Dendritic cell treated with granulocyte-macrophage colony-stimulating factor and Interleukin-4, amounts not matched to agents 40 ng/mL and 50 ng/mL, for 4 days (primary cell): ENCODE data around the gene ASAP2.

Source experiments
- H3K27ac Mint-ChIP-seq: one replicate; pipeline ENCODE4 v1.8.0; 2022; ENCODE audit warnings: mild to moderate bottlenecking, mixed read lengths
- H3K27me3 Mint-ChIP-seq: one replicate; pipeline ENCODE4 v1.8.0; 2022; ENCODE audit warnings: mild to moderate bottlenecking, mixed read lengths
- H3K36me3 Mint-ChIP-seq: one replicate; pipeline ENCODE4 v1.8.0; 2022; ENCODE audit warnings: low read depth, mixed read lengths
- H3K4me1 Mint-ChIP-seq: one replicate; pipeline ENCODE4 v1.8.0; 2022; ENCODE audit warnings: low read depth, mixed read lengths
- H3K4me3 Mint-ChIP-seq: one replicate; pipeline ENCODE4 v1.8.0; 2022; ENCODE audit warnings: mild to moderate bottlenecking, moderate library complexity, mixed read lengths
- H3K9me3 Mint-ChIP-seq: one replicate; pipeline ENCODE4 v1.8.0; 2022; ENCODE audit warnings: mixed read lengths
- intact Hi-C: fragments of 100-400 bp; cut with micrococcal nuclease; formaldehyde crosslinking; loops from one replicate; pipeline ENCODE4 v1.15.0; 2022

ASAP2 gene

DNA sequence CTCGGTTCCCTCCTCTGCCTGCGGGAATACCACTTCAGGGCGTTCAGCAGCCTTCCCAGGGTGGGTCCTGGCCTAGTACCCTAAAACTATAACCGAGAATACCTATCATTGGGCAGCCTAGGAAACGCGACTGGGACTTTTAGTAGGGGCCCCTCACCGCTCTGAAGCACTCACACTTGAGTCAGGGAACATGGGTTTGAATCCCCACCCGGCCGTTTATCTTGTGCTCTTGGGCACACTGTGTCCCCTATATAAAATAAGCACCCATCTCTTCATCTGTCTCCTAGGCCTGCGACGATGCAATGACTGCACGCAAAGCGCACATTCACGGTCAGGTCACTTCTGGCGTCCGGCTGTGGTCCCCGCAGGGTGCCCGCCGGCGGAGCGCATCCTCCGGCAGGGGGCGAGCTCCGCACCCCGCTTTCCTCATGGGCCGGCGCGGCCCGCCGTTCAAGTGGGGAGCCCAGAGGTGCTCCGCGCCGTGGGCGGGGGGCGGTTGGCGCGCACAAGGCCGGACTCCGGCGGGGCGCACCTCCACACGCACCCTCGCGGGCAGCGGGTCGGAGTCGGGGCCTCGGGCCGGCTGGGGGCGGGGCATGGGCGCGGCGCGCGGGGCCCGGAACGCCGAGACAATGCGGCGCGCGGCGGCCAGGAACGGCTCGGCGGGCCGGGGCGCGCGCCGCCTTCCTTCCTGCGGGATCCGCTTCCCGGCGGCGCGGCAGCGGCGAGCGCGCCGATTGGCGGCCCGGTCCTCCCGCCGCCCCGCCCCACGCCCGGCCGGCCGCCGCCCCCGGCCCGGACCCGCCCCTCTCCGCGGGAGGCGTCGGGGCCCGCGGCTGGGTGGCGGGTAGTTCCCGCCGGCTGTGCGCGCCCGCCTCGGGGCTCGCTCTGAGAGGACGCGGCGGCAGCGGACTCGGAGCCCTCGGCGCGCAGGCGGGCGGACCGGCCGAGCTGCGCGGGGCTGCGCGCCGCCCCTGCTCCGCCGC is at the start of gene ASAP2:
Gene ASAP2 (plus strand): TSS at position 850 of the 986 bp plus-strand sequence. CDS start 293 bp downstream, outside the sequence.
- peaks cover 8% of the 10 kb centered on the region for H3K4me1 Mint-ChIP-seq
- peaks cover 26% of the 10 kb centered on the region for H3K27me3 Mint-ChIP-seq
- H3K9me3 Mint-ChIP-seq, result no peaks in the 10 kb centered on the region
- H3K4me3 Mint-ChIP-seq, result peak within 1 kb of the TSS; percentile 77
- peak within 1 kb of the TSS; percentile 82 for H3K27ac Mint-ChIP-seq
- intact Hi-C loops, result loop anchor here (5.0 kb wide), 3 partner anchors 39 to 126 kb away; no protein-coding TSS in a partner anchor
- no peaks in the 10 kb centered on the region for H3K36me3 Mint-ChIP-seq

DNA sequence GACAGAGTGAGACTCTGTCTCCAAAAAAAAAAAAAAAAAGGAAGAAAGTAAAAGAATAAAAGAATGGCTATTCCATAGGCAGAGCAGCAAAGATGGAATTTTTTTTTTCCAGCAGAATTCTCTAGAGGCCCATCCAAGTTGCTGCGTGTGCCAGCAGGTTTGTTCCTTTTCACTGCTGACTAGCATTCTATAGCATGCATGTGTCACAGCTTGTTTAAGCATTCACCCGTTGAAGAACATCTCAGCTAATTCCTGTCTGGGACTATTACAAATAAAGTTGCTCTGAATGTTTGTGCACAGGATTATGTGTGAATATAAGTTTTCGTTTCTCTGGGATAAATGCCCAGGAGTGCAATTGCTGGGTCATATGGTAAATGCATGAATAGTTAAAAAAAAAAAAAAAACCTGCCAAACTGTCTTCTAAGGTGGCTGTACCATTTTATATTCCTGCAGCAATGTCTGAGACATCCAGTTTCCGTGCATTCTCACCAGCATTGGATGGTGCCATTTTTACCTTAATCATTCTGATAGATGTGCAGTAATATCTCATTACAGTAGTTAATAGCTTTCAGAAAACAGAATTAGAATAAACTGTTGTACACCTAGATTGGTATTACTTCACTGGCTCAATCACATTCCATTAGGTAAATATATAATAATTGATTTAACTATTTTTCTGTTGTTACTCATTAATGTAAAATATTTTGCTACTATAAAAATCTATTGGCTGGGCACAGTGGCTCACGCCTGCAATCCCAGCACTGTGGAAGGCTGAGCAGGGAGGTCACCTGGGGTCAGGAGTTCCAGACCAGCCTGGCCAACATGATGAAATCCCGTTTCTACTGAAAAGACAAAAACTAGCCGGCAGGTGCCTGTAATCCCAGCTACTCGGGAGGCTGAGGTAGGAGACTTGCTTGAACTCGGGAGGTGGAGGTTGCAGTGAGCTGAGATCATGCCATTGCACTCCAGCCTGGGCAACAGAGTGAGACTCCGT is 47.5 kb upstream of the ASAP2 start:
- Mint-ChIP-seq H3K36me3 (no peaks in the 10 kb centered on the region), H3K27me3 (peaks cover 12% of the 10 kb centered on the region), H3K4me3 (no peak overlapping the region), H3K4me1 (no peaks in the 10 kb centered on the region), H3K9me3 (no peaks in the 10 kb centered on the region), H3K27ac (no peak overlapping the region)
- intact Hi-C loops, result no loop called here

DNA sequence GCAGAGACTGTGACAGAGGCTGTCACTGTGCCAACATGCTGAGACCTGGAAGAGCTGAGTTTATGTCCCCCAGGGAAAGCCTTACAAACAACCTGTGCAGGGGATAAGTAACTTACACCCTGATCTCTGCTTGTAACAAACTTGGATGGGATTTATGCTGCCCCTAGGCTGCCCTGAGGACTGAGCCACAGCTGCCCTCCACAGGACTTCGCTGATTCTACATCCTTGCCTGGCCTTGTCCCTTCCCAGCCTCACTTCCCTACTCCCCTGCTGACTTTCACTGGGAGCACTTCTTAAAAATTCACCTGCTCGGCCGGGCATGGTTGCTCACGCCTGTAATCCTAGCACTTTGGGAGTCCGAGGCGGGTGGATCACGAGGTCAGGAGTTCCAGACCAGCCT is 45.9 kb upstream of the ASAP2 start:
- Mint-ChIP-seq H3K27ac (no peak overlapping the region), H3K36me3 (no peaks in the 10 kb centered on the region), H3K4me1 (peaks cover 8% of the 10 kb centered on the region), H3K4me3 (no peak overlapping the region), H3K27me3 (peaks cover 9% of the 10 kb centered on the region), H3K9me3 (no peaks in the 10 kb centered on the region)
- intact Hi-C loops, result no loop called here

DNA sequence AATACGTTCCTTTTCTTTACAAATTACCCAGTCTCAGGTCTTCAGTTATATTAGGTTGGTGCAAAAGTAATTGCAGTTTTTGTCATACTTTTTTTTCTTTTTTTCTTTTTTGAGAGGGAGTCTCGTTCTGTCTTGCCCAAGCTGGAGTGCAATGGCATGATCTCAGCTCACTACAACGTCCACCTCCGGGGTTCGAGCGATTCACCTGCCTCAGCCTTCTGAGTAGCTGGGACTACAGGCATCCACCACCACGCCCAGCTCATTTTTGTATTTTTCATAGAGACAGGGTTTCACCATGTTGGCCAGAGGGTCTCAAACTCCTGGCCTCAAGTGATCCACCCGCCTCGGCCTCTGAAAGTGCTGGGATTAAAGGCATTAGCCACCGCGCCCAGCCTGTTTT is 43.8 kb upstream of the ASAP2 start:
- no peak overlapping the region for H3K4me3 Mint-ChIP-seq
- no peaks in the 10 kb centered on the region for H3K9me3 Mint-ChIP-seq
- H3K27ac Mint-ChIP-seq, result no peak overlapping the region
- H3K36me3 Mint-ChIP-seq, result no peaks in the 10 kb centered on the region
- intact Hi-C loops, result no loop called here
- H3K27me3 Mint-ChIP-seq, result no peaks in the 10 kb centered on the region
- H3K4me1 Mint-ChIP-seq, result peaks cover 25% of the 10 kb centered on the region

DNA sequence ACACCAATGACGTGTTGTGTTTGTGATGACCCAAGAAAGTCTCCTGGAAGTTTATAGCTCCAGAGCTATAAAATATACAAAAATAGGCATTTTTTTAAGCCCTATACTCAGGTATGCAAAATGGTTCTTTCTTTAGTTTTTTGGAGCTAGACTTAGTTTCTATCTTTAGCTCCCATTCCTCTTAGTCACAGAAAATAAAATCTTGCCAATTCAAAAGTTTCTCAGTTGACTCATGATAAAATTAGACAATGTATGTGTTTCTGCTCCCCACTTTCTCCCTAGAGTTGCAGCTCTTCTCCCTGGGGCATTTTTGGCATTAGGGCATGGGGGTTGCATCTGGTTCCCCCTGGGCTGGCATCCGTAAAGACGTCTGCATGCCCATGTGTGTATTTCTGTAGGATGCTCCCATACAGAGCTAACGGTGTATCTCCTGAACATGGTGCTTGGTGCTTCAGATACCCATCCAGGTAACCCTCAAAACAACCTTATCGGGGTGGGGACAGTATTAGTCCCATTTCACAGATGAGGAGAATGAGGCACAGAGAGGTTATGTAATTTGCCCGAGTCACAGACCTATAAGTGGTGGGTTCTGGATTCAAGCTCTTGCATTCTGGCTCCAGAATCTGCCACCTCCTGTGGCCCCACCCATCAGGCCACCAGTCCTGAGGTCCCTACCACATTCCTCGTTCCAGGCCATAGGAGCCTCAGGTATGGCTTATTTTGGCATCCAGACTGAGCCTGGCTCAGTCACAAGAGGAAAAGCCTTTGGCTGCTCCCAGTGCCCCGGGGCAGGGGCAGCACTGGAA is 43.1 kb upstream of the ASAP2 start:
- H3K4me3 Mint-ChIP-seq, result no peak overlapping the region
- H3K36me3 Mint-ChIP-seq, result no peaks in the 10 kb centered on the region
- peaks cover 32% of the 10 kb centered on the region for H3K4me1 Mint-ChIP-seq
- intact Hi-C loops, result no loop called here
- H3K27ac Mint-ChIP-seq, result no peak overlapping the region
- no peaks in the 10 kb centered on the region for H3K27me3 Mint-ChIP-seq
- H3K9me3 Mint-ChIP-seq, result no peaks in the 10 kb centered on the region

DNA sequence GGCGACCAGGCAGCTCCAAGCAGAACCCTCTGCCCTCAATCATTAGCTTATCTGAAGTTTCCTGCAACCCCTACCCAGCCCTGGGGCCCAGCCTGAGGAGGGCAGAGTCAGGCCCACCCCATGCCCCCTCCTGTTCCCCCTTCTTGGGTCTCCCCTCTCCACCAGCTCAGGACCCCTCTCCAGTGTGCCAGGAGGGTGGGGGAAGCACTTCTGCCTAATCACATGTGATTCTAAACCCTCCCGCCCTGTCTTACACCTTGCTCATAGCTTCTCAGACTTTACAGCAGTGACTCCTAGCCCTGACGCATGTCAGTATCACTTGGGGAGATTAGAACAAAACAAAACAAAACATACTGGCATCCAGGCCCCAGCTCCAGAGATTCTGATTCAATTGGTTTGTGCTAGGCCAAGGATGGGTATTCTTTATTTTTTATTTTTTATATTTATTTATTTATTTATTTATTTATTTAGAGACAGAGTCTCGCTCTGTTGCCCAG is 42.5 kb upstream of the ASAP2 start:
- Mint-ChIP-seq H3K4me3 (no peak overlapping the region), H3K27ac (peak overlapping the region; percentile 35), H3K36me3 (peaks cover 5% of the 10 kb centered on the region), H3K9me3 (no peaks in the 10 kb centered on the region), H3K27me3 (no peaks in the 10 kb centered on the region), H3K4me1 (peaks cover 39% of the 10 kb centered on the region)
- intact Hi-C loops, result no loop called here

DNA sequence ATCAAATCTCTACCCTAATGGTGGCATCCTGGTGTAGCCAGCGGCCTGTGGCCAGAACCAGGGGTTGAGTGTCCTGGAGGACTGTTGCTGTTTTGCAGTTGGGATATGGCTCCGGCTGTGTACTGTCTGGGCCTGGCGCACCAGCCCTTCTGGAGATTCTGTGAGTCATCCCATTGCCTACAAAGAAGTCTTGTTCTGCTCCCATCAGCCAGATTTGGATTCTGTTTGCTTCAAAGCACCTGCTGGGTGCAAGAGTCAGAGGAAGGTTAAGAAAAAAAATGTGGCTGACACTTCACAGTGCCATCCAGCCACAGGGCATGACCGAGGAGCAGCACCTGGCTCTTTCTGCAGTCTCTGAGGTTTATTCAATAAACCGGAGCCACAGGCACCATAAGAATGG is 41.0 kb upstream of the ASAP2 start:
- H3K4me1 Mint-ChIP-seq, result peaks cover 52% of the 10 kb centered on the region
- intact Hi-C loops, result loop anchor here (5.0 kb wide), 1 partner anchor 42 kb away; the partner anchor contains the start of gene ASAP2
- no peaks in the 10 kb centered on the region for H3K27me3 Mint-ChIP-seq
- H3K36me3 Mint-ChIP-seq, result peaks cover 5% of the 10 kb centered on the region
- H3K9me3 Mint-ChIP-seq, result no peaks in the 10 kb centered on the region
- H3K27ac Mint-ChIP-seq, result peak overlapping the region; percentile 3
- no peak overlapping the region for H3K4me3 Mint-ChIP-seq

DNA sequence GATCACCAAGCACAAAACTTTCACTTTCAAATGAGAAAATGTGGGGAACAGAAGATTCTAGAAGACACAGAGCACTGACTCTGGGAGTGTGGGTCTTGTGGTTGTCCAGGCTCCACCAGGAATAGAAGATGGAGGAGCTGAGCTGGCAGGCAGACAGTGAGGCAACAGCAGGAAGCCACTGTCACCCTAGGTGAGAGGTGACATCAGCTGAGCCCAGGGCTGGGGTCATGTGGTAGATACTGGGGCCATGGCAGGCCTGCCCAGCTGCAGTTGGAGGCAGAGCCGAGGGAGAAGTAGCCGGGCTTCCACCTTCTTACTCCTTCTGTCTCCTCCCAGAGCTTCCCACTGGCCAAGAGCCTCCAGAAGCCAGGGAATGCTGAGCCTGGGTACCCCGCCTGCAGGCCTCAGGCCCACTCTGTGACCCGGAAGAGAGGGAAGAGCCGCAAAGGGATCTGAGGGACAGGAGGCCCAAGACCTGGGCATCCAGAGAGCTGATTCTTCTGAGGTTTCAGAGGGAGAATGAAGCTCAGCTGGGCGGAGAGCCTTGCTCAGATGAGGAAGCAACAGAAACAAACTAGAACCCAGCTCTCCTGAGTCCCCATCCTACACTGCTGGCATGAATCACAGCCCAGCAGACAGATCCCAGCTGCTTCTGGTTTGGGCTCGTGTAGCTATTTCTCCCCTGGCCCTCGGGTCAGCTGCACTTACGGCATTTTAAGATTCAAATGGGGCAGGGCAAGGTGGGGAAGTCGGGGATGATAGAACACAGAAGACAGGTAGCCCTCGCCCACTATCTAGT is 39.8 kb upstream of the ASAP2 start:
- Mint-ChIP-seq H3K27me3 (no peaks in the 10 kb centered on the region), H3K36me3 (peaks cover 5% of the 10 kb centered on the region), H3K27ac (peak overlapping the region; percentile 99), H3K4me1 (peaks cover 60% of the 10 kb centered on the region), H3K4me3 (no peak overlapping the region), H3K9me3 (no peaks in the 10 kb centered on the region)
- intact Hi-C loops, result loop anchor here (5.0 kb wide), 1 partner anchor 41 kb away; the partner anchor contains the start of gene ASAP2

DNA sequence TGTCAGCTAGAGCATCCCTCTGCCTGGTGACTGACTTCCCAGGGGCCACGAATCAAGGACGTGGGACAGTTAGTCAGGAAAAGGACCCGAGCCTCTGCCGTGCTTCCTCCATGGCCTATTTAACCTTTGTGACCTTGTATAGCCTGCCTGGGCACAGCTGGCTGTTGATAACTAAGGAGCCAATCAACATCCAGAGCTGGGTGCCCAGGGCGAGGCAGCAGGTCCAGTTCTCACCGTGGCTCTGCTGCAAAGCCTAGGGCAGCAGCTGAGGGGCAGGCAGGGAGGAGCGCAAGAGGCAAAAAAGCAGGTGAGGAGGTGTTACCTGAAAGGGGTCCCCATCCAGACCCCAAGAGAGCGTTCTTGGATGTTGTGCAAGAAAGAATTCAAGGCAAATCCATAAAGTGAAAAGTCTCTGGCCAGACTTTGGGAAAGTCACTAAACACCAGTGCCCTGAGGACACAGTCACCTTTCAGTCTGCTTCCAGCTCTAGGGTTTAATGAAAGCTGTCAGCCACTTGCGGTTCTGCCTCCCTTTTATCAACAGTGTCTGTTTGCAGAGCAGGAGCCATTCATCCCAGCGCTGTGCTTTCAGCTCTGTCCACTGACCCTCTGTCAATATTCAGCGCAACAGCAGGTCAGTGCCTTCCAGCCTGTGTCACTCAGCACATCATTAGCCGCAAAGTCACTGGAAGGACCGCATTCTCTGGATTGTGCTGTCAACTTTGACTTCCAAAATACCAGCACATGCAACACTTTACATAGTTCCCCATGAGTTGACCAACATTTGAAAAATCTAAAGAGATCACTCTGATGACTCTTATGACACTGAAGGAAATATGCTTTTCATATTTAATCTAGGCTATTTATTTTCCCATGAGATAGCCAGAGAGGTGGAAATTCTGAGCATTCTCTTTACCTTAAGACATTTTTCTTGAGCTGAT is 38.6 kb upstream of the ASAP2 start:
- peaks cover 5% of the 10 kb centered on the region for H3K36me3 Mint-ChIP-seq
- H3K27me3 Mint-ChIP-seq, result no peaks in the 10 kb centered on the region
- peak overlapping the region; percentile 99 for H3K27ac Mint-ChIP-seq
- intact Hi-C loops, result loop anchor here (5.0 kb wide), 1 partner anchor 39 kb away; the partner anchor contains the start of gene ASAP2
- H3K4me3 Mint-ChIP-seq, result no peak overlapping the region
- peaks cover 67% of the 10 kb centered on the region for H3K4me1 Mint-ChIP-seq
- H3K9me3 Mint-ChIP-seq, result no peaks in the 10 kb centered on the region

DNA sequence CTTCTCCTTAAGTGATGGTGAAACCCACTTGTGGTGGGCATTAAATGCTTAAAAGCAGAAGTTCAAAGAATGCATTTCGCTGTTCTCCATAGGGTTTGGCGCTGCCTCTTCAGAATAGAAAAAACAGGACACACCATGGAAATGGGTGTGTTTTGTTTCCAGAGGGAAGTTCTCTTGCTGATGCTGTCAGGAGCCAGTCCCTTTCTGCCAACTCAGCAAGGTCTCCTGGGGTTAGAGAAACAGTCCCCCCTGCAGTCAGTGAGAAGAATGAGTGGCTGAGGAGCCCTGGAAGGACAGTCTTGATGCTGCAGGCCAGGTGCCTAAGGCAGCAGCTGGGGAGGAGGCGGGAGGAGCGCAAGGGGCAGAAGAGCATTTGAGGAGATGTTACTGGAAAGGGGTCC is 37.8 kb upstream of the ASAP2 start:
- H3K4me1 Mint-ChIP-seq, result peaks cover 67% of the 10 kb centered on the region
- peak overlapping the region; percentile 99 for H3K27ac Mint-ChIP-seq
- H3K36me3 Mint-ChIP-seq, result peaks cover 5% of the 10 kb centered on the region
- intact Hi-C loops, result loop anchor here (5.0 kb wide), 1 partner anchor 38 kb away; the partner anchor contains the start of gene ASAP2
- no peaks in the 10 kb centered on the region for H3K27me3 Mint-ChIP-seq
- no peaks in the 10 kb centered on the region for H3K9me3 Mint-ChIP-seq
- H3K4me3 Mint-ChIP-seq, result peak overlapping the region; percentile 49

DNA sequence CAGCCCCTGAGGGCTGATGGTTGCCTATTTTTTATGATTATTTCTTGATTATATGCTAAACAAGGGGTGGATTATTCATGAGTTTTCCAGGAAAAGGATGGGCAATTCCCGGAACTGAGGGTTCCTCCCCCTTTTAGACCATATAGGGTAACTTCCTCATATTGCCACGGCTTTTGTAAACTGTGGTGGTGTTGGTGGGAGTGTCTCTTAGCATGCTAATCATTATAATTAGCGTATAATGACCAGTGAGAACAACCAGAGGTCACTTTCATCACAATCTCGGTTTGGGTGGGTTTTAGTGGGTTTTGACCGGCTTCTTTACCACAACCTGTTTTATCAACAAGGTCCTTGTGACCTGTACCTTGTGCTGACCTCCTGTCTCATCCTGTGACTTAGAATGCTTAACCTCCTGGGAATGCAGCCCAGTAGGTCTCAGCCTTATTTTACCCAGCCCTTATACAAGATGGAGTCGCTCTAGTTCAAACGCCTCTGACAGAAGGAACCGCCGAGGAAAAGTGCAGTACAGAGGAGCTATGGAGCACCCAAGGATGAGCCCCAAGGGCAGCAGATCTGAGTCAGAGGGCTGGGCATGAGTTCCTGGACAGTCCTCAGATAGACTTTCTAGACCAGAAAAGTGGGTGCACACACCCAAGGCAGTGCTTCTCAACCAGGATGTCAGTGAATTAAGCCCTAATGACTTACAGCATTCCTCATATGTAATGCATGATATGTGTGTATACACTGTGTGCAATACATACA is 37.1 kb upstream of the ASAP2 start:
- Mint-ChIP-seq H3K36me3 (peaks cover 5% of the 10 kb centered on the region), H3K4me1 (peaks cover 72% of the 10 kb centered on the region), H3K27me3 (no peaks in the 10 kb centered on the region)

More for the DNA sequence above, 37.1 kb upstream of the ASAP2 start:
- Mint-ChIP-seq H3K4me3 (no peak overlapping the region), H3K27ac (peak overlapping the region; percentile 99), H3K9me3 (no peaks in the 10 kb centered on the region)
- intact Hi-C loops, result loop anchor here (5.0 kb wide), 1 partner anchor 38 kb away; the partner anchor contains the start of gene ASAP2
